ENCODE data around the gene AIPL1. TPM values are rescaled to one million over a fixed set of nuclear protein-coding genes. Genes with fewer than 3 reads are reported as not detected.
"Not testable (repeated sequence)": the region's sequence is repeated elsewhere in the genome, so short reads cannot be mapped to it uniquely, and the experiment has no call there.

AIPL1 gene, protein sequence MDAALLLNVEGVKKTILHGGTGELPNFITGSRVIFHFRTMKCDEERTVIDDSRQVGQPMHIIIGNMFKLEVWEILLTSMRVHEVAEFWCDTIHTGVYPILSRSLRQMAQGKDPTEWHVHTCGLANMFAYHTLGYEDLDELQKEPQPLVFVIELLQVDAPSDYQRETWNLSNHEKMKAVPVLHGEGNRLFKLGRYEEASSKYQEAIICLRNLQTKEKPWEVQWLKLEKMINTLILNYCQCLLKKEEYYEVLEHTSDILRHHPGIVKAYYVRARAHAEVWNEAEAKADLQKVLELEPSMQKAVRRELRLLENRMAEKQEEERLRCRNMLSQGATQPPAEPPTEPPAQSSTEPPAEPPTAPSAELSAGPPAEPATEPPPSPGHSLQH
- under 1 TPM in 1 of 4 donors, not detected in 3; 0.10 TPM for polyA plus RNA-seq (ENCODE audit: insufficient read length in 4 of 4)

DNA sequence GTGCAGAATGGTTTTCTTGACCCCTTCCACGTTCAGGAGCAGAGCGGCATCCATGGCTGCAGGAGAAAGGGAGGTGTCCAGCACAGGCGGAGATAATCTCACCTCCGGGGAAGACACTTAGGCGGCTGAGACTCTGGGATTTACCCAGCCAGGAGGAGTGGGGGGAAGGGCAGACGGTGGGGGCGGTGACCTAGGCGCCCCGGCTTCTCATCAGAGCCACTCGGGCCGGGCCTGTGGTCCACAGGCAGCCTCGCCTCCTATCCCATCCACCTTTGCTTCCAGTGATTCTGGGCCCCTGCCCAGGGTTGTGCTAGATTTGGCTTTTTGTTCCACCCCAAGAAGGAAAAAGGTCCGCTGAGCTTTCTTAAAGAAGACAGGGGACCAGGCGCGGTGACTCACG is at the start of gene AIPL1:
TSS of gene AIPL1 (minus strand) at position 71 of the 400 bp plus-strand sequence. CDS start at position 54, 17 bp downstream.
- DNase-seq (ENCODE audit: low read depth in 4 of 4, low spot score in 3 of 4): no peak

DNA sequence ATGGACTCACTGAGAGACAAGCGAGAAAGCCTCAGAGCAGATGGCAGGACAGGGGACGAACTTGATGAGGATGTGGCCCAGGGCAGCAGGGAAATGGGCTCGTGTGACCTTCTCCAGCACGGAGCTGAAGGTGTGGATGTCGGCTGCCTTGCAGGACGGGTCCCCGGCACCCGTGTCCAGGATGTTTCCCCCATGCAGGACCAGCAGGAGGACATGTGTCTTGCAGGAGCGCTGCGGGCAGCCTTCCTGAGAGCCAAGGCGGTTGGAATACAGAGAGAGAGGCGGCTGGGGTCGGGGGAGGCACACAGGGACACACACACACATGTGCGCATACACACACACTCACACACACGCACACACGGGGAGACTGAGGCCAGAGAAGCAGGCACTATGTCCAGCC is 48.6 kb upstream of the AIPL1 start:
- DNase-seq (ENCODE audit: low read depth in 4 of 4, low spot score in 3 of 4): no peak

DNA sequence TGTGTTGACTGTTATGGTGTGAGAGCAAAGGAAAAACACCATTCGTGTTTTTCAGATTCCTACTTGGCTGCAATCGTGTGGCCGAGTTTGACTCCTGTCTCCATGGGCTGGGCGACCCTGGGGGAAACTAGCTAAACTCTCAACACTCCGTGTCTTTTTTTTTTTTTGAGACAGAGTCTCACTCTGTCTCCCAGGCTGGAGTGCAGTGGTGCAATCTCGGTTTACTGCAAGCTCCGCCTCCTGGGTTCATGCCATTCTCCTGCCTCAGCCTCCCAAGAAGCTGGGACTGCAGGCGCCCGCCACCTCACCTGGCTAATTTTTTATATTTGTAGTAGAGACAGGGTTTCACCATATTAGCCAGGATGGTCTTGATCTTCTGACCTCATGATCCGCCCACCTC is 47.9 kb upstream of the AIPL1 start:
- DNase-seq (ENCODE audit: low read depth in 4 of 4, low spot score in 3 of 4): not testable (repeated sequence)

DNA sequence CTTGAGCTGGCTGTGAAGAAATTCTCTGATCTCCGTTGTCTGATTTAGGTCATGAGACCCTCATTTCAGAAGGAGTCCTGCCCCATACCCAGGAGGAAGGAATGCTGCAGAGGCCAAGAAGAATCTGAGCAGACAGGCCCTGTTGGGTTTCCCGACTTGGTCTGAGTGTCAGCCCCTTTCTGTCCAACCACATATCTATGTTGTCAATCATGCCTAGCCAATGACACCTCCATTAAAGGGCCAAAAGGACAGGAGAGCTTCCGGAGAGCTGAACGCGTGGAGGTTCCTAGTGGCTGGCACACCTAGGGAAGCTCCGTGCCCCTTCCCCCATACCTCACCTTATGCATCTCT is 47.2 kb upstream of the AIPL1 start:
- DNase-seq (ENCODE audit: low read depth in 4 of 4, low spot score in 3 of 4): no peak

DNA sequence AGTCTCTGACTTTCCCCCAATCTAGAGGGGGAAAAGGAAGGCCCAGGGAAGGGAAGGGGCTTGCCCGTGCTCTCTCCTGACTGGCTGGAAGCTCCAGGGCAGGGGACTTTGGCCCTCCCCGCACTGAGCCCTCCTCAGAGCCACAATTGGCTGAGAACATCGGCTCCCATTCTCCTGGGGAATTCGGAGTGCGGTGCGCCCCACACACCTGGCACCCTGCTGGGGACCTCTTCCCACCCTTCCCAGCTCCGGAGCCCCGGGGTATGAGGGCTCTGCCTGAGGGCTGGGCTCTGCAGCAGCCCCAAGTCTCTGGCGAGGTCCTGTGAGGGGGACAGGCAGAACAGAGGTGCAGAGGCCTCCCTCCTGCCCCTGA is 45.4 kb upstream of the AIPL1 start:
- no peak for DNase-seq (ENCODE audit: low read depth in 4 of 4, low spot score in 3 of 4)

DNA sequence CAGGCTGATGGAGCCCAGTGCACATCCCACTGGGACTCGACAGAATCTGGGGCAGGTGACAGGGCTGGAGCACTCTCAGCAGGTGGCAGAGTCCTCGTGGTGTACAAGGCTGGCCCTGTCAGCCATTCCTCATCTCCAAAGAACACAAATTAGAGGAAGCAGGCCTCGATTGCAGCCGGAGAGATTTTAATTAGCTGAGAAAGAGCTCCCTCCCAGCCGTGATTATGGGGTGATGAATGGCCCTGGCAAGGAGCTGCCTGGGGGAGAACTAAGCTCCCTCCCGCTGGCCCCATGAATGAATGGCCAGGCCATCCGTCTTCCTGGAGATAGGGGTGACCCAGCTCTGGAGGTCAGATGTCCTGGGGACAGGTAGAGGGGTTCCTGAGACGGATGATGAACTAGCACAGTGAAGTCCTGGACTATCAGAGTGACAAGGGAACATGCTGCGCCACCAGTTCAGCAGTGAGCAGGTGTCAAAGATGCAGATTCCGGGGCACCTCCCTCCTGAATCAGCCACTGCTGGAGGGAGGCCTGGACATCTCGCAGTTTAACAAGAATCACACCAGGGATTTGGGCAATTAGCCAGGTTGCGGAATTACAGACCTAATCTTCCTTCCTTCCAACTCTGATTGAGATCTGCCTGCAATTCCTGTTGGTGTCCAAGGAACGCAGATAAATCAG is 44.8 kb upstream of the AIPL1 start:
- DNase-seq (ENCODE audit: low read depth in 4 of 4, low spot score in 3 of 4): no peak

DNA sequence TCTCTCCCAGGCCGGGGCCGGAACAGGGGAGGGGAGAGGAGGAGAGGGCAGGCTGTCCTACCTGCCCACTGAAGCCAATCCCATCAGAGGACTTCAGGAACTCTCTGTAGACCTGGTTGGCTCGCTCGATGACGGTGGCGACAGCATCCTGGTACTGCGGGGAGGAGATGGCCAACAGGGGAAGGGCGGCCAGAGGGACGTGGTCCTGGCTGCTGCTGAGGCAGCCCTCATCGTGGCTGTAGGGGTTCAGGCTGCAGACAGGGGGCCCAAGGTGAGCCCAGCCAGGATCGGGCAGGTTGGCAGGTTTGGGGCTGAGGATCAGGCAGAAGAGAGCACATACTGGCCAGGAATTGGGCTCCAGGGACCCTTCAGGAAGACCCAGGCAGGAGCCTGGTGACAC is 43.6 kb upstream of the AIPL1 start:
- DNase-seq (ENCODE audit: low read depth in 4 of 4, low spot score in 3 of 4): no peak

DNA sequence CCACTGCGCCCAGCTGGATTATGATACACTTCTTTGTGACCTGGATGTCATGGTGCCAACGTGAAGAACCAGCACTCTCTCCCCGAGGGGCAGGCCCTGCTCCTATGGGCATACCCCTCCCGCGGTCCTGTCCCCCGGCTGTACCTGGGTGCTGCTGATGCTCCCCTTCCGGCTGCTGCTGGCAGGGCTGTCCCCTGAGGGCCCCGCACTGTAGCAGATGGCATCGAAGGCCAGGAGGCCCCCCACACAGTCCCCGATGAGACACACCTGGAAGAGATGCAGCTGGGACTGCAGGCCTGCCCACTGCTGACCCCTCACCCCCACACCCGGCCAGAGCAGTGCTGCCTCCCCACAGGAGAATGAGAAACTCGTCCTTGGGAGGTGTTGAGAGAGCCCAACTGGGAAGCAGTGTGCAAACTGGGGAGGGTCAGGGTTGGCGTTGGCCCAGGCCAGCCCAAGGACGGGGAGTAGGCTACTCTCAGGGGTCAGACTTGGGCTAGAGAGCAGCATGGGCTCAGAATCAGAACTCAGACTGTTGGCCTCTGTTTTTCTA is 43.0 kb upstream of the AIPL1 start:
- no peak for DNase-seq (ENCODE audit: low read depth in 4 of 4, low spot score in 3 of 4)

DNA sequence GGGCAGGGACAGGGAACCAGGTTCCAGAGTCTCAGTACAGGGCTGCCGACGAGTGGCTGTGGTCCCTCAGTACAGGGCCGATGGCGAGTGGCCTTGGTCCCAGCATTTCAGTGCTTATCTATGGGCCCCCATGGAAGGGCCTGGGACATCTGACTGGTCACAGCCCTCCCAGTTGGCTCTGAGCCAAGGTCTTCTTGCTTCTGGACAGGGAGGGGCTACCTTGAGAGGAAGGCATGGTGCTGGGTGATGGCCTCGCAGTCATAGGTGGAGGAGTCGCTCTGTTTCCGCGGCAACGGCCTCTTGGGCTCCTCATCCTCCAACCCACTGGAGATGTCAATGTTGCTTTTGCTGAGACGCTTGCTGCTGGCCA is 41.9 kb upstream of the AIPL1 start:
- no peak for DNase-seq (ENCODE audit: low read depth in 4 of 4, low spot score in 3 of 4)

DNA sequence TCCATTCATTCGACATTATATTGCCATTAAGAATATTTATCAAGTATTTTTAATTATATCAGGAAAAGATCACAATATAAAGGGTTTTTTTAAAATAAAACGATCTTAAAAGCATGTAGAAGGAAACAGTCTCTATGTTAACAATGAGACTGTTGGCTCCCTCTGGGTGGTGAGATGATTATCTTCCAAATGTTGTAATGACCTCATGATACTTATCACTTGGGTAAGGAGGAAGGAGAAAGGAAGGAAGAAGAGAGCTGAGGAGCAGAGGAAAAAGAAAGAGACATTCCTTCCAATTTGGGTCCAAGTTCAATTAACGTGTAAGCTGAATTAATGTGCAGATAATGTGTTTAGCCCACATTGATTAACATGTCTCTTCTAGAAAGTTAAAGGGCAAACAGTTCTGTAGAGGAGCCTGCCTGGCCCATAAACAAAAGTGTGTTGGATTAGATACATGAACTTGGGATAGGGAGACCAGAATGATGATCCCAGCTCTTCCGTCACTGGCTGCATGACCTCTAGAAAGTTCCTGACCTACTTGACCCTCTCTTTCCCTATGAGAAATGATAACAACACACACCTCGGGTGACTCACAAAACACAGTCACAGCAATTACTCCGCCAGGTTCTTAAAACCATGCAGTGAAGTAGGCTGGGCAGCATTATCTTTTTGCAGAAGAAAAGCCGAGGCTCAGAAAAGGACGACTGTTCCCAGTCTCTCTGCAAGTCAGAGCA is 41.3 kb upstream of the AIPL1 start:
- DNase-seq (ENCODE audit: low read depth in 4 of 4, low spot score in 3 of 4): no peak

DNA sequence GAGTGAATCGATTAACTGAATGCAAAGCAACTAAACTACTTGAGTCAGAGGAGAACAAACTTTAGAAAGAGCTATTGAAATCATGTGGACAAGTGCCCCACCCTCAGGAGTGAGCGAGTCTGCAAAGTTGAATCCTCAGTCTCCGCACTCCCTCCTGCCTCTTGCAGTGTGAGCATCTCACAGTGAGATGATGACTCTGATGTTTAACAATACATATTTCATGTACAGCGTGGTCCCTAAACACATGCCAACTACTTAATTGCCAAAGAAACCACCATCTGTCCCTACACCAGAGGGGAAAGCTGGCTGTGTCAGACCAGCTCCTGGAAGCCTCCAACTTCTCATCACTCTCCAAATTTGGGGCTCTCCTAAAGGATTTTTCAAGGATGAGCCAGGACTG is 40.5 kb upstream of the AIPL1 start:
- DNase-seq (ENCODE audit: low read depth in 4 of 4, low spot score in 3 of 4): no peak

DNA sequence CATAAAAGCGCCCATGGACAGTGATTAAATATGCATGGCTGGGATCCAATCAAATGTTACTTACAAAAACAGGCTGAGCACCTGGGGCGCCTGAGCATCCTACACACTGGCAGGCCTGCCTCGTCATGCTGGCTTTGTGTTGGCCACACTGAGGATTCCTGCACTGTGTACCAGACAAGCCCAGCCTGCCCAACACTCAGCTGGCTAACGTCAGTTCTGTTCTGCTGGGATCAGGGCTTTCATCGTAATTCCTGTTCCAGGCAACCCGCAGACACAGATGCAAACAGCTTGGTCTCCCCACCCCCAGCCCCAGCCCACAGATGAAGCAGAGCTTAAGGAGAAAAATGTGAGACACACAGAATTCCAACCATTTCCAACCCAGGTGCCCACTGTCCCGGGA is 40.0 kb upstream of the AIPL1 start:
- DNase-seq (ENCODE audit: low read depth in 4 of 4, low spot score in 3 of 4): no peak

DNA sequence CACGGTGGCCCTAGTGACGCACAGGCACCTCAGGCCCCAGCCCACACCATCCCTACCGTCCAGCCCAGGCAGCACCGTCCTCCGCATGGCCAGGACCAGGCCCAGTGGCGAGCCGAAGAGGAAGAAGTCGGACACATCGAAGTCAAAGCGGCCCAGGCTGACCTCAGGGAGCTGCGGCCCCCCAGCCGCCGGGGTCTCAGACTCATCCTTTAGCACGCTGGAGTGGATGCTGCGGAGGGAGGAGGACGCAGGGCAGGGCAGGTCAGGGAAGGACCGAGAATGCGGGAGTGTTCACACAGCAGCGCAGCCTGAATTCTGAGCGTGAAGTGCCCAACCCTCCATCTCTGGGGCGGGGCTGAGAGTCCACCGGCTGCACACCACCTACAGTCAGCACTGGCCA is 39.5 kb upstream of the AIPL1 start:
- DNase-seq (ENCODE audit: low read depth in 4 of 4, low spot score in 3 of 4): no peak

DNA sequence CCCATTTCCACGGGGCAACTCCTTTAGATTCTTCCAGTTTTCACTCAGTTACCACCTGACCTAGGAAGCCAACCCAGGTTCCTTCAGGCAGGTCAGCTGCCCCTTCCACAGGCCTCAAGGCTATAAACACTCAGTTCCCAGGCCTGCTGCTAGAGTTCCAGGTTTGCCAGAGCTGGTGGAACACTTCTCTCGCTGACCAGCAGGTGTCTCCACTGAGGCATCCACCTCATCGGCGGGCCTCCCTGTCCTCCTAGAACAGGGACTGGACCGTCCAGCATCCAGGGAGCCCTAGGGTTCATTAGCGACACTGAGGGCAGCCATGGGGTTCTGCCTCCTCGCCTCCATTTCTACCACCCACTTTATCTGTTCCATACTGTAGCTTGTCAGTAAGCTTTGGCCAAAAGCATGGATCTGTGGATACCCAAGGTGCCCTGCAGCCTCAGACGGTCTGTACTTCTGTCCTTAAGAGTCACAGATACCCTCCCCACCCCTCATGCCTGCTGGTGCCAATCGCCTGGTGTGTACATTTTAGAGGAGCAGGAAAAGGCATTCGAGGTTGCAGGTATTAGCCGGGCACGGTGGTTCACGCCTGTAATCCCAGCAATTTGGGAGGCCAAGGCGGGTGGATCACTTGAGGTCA is 38.3 kb upstream of the AIPL1 start:
- DNase-seq (ENCODE audit: low read depth in 4 of 4, low spot score in 3 of 4): peak; percentile 47 to 78 (median 68)

DNA sequence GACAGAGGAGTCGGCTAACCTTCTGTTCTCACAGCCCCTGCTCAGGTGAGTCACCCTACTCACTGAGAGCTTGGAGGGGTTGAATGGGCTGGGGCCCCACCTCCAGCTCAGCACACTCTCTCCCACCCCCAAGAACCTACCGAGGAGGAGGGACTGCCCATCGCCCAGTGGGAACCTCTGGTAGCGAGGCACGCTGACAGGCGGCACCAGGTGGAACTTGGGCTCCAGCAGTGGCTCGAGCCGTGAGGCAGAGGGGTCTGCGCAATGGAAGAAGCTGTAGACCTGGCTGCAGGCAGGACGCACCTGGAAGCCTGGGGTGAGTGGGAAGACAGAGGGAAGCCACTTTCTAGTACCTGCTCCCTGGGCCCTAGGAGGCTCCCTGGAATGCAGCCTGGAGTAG is 37.6 kb upstream of the AIPL1 start:
- DNase-seq (ENCODE audit: low read depth in 4 of 4, low spot score in 3 of 4): no peak

DNA sequence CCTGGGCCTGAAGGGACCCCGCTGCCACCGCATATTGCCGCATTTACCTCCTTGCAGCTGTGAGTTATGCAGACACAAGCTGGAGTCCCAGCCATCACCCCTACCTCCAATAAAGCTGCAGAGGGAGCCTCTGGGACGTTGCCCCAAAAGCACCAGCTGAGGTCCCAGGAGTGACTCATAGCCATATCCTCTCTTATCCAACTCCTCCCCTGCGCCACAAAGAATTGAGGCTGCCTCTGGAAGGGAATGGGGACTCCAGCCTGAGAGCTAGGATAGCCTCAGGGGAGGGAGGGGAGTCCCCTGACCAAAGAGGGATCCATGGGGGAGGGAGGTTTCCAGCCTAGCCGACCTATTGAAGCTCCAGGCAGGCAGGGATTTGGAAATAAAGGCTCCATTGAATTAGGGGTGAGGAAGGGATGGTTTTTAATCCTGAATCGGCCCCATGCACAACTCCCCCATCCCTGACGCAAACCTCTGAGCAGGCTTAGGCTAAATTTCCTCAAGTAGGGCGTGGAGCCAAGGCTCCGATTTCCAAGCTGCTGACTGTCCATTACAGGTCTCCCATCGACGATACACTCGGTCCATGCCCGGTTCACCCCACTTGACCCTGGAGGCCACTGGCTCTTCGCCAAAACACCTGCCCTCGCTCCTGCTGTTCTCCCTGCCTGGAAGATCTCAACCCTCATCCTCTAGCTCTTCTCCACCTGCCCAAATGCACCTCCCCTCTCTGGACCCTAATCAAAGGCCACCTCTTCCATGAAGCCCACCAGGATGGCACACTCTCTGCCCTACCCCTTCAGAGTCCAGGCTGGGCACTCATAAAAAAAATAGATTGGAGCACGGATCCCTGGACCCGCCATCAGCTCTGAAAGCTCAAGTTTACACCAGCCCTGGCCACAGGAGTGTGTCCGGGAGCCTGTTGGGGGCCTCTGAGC is 36.9 kb upstream of the AIPL1 start:
- no peak for DNase-seq (ENCODE audit: low read depth in 4 of 4, low spot score in 3 of 4)

DNA sequence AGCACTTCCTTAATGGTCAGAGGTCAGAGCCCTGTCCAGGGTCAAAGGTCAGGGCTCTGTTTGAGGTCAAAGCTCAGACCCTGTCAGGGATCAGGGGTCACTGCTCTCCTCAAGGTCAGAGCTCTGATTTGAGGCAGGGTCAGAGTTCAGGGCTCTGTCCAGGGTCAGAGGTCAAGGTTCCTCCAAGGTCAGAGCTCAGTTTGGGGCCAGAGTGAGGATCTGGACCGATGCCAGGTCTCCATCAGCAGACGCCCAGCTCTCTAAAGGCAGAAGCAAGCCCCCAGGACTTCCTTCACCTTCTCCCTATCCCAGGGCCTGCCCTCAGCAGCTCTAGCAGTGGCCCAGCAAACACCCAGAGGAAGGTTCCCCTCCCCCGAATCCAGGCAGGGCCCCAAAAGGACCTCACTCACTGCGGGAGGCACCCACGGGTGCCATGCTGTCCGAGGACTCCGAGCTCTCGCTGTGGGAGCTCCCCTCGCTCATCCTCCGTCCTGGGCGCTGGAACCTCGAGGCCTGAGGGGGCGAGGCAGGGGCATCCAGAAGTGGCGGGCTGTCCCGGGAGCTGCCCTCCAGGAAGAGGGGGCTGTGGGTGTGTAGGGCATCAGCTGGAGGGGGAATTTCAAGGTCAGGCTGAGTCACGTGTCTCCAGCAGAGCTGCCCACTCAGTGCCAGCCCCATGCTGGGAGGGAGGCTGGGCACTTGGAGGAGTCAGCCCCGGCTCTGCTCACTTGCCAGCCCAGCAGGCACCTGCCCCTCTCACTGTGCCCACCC is 36.0 kb upstream of the AIPL1 start:
- no peak for DNase-seq (ENCODE audit: low read depth in 4 of 4, low spot score in 3 of 4)

DNA sequence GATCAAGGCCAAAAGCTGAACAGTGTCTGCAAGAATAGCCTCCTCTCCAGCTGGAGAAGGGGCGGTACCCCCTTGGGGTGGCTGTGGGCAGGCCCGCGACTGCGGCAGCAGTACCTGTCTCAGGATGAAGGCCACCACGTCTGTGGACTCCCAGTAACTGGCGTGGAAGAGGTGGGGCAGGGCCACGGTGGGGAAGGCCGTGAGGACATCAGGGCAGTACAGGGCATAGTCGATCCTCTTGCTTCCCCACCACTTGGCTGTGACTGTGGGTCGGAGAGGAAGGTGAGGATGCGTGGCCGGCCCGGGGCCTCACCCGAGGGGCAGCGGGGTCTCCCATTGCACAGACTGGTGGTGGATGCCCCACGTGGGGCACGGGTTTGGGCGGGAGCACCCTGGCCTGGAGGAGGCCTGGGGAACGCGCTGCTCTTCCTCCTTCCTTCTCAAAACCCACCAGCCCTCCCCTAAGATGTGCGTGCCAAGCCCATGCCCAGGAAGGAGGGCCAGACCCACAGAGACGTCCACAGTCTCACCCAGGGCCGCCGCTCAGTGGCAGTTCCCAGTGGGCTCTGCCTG is 35.3 kb upstream of the AIPL1 start:
- DNase-seq (ENCODE audit: low read depth in 4 of 4, low spot score in 3 of 4): no peak

Data from right renal pelvis (tissue), 4 donors.